SK-N-SH (cell line): Measurements from ENCODE around the gene SLC24A3.

Experiments used
- CHD2 ChIP-seq: fragments of 150-350 bp; IDR thresholded peaks from 2 replicates; pipeline ENCODE4 v1.6.1; 2018; ENCODE audit warnings: low read length; ENCODE audit not compliant: partially characterized antibody
- CTCF ChIP-seq: fragments of 200-600 bp; sonication (generic); IDR thresholded peaks from 2 replicates; pipeline ENCODE4 v1.6.1; 2017; ENCODE audit warnings: antibody characterized with exemption, mild to moderate bottlenecking, moderate library complexity
- SIN3A ChIP-seq: IDR thresholded peaks from 2 replicates; pipeline ENCODE4 v1.6.1; 2012; ENCODE audit warnings: low read depth, mild to moderate bottlenecking, low read length, moderate library complexity, borderline replicate concordance
- USF2 ChIP-seq: fragments of 150-350 bp; IDR thresholded peaks from 2 replicates; pipeline ENCODE4 v1.6.1; 2017; ENCODE audit warnings: antibody characterized with exemption, low read length, low read depth, borderline replicate concordance

GRCh38 chr20:19706463-19706862 lies 494.0 kb downstream of the SLC24A3 start:
- no peak for TF ChIP-seq CHD2
- no peak for TF ChIP-seq SIN3A
- TF ChIP-seq USF2 = no peak
- no peak for TF ChIP-seq CTCF
